ENCODE measurements around the gene HOXA9. TPM values are rescaled to one million over a fixed set of nuclear protein-coding genes. Genes with fewer than 3 reads are reported as not detected.

HOXA9 gene
- total and polyA plus RNA-seq, 4 donors = 0.02 to 0.70 TPM; not detected in 2

- Histone ChIP-seq H3K27me3 (ENCODE audit: control insufficient read depth in 4 of 4, insufficient read depth in 4 of 4, low read length in 3 of 4) (peaks cover 0 to 10% (median 9%) of the 10 kb centered on the region in 4 donors), H3K36me3 (ENCODE audit: control insufficient read depth in 4 of 4, insufficient read depth in 3 of 4, low read depth in 1 of 4, low read length in 3 of 4) (no peaks in the 10 kb centered on the region), H3K4me3 (ENCODE audit: low read depth in 1 of 3, low read length in 3 of 3) (no peak overlapping the region), H3K27ac (ENCODE audit: low read depth in 1 of 2, low read length in 2 of 2) (no peak overlapping the region), H3K9me3 (ENCODE audit: control insufficient read depth in 4 of 4, low read length in 3 of 4) (no peaks in the 10 kb centered on the region), H3K4me1 (ENCODE audit: control insufficient read depth in 4 of 4, insufficient read depth in 4 of 4, low read length in 3 of 4) (peaks cover 6 to 10% (median 7%) of the 10 kb centered on the region in 4 donors), H3K9ac (ENCODE audit: low read depth in 1 of 2, low read length in 2 of 2) (no peak overlapping the region)
- DNase-seq (ENCODE audit: low spot score) = no peak
- no peak for TF ChIP-seq TAF1 (conservative IDR thresholded peaks at IDR 0.05)
- TF ChIP-seq CTCF (IDR thresholded peaks at IDR 0.05; ENCODE audit: low read depth, low read length, missing input control) = no peak
- no peak for TF ChIP-seq ATF3 (IDR thresholded peaks at IDR 0.05)
- no peak for TF ChIP-seq HNF4G (IDR thresholded peaks at IDR 0.05)
- TF ChIP-seq FOXA1 (IDR thresholded peaks at IDR 0.05) = no peak
- no peak for TF ChIP-seq ZBTB33 (IDR thresholded peaks at IDR 0.05)
- TF ChIP-seq FOXA2 (IDR thresholded peaks at IDR 0.05) = no peak
- TF ChIP-seq JUND (IDR thresholded peaks at IDR 0.05) = no peak
- no peak for TF ChIP-seq HNF4A (conservative IDR thresholded peaks at IDR 0.05)
- no peak for TF ChIP-seq MAX (IDR thresholded peaks at IDR 0.05)
- 22% methylated on average over 52 of the region's 52 CpGs for WGBS
Measured at GRCh38 chr7:27212497-27213432, 47.4 kb upstream of the HOXA9 start.

- H3K9ac ChIP-seq (ENCODE audit: low read depth in 1 of 2, low read length in 2 of 2) = no peak overlapping the region
- TF ChIP-seq MAX (IDR thresholded peaks at IDR 0.05) (no peak), HNF4A (conservative IDR thresholded peaks at IDR 0.05) (no peak), RXRA (IDR thresholded peaks at IDR 0.05) (no peak), RAD21 (IDR thresholded peaks at IDR 0.05) (no peak), SP1 (IDR thresholded peaks at IDR 0.05) (no peak), GABPA (IDR thresholded peaks at IDR 0.05 in 1 of 2, conservative IDR thresholded peaks at IDR 0.05 in 1 of 2) (no peak), REST (IDR thresholded peaks at IDR 0.05) (no peak), HNF4G (IDR thresholded peaks at IDR 0.05) (no peak), NR2F2 (IDR thresholded peaks at IDR 0.05) (no peak), EGR1 (IDR thresholded peaks at IDR 0.05; ENCODE audit: low read depth in 2 of 2) (no peak), ATF3 (IDR thresholded peaks at IDR 0.05) (no peak), CTCF (IDR thresholded peaks at IDR 0.05; ENCODE audit: low read depth, low read length, missing input control) (no peak), JUND (IDR thresholded peaks at IDR 0.05) (no peak), TAF1 (conservative IDR thresholded peaks at IDR 0.05) (no peak), FOXA1 (IDR thresholded peaks at IDR 0.05) (no peak)
- no peak overlapping the region for H3K27ac ChIP-seq (ENCODE audit: low read depth in 1 of 2, low read length in 2 of 2)
- no peak for DNase-seq (ENCODE audit: low spot score)
- 53% methylated on average over 3 of the region's 3 CpGs for WGBS
- no peaks in the 10 kb centered on the region for H3K36me3 ChIP-seq (ENCODE audit: control insufficient read depth in 4 of 4, insufficient read depth in 3 of 4, low read depth in 1 of 4, low read length in 3 of 4)
- H3K27me3 ChIP-seq (ENCODE audit: control insufficient read depth in 4 of 4, insufficient read depth in 4 of 4, low read length in 3 of 4) = peaks cover 0 to 18% (median 10%) of the 10 kb centered on the region in 4 donors
- peaks cover 6 to 10% (median 7%) of the 10 kb centered on the region in 4 donors for H3K4me1 ChIP-seq (ENCODE audit: control insufficient read depth in 4 of 4, insufficient read depth in 4 of 4, low read length in 3 of 4)
- H3K4me3 ChIP-seq (ENCODE audit: low read depth in 1 of 3, low read length in 3 of 3) = no peak overlapping the region
- H3K9me3 ChIP-seq (ENCODE audit: control insufficient read depth in 4 of 4, low read length in 3 of 4) = no peaks in the 10 kb centered on the region
Measured at GRCh38 chr7:27211764-27212204, 46.4 kb upstream of the HOXA9 start.
